Activated CD8-positive, alpha-beta memory T cell treated with anti-CD3 and anti-CD28 coated beads, Interleukin-2, amount 50 U/mL, for 1 hour (primary cell): Measurements from ENCODE around the gene PPIL1.

ENCODE experiments used
- DNase-seq: peaks from one replicate; pipeline ENCODE4 v3.0.0-alpha.2; 2020; ENCODE audit errors: extremely low read depth

Gene PPIL1

DNA sequence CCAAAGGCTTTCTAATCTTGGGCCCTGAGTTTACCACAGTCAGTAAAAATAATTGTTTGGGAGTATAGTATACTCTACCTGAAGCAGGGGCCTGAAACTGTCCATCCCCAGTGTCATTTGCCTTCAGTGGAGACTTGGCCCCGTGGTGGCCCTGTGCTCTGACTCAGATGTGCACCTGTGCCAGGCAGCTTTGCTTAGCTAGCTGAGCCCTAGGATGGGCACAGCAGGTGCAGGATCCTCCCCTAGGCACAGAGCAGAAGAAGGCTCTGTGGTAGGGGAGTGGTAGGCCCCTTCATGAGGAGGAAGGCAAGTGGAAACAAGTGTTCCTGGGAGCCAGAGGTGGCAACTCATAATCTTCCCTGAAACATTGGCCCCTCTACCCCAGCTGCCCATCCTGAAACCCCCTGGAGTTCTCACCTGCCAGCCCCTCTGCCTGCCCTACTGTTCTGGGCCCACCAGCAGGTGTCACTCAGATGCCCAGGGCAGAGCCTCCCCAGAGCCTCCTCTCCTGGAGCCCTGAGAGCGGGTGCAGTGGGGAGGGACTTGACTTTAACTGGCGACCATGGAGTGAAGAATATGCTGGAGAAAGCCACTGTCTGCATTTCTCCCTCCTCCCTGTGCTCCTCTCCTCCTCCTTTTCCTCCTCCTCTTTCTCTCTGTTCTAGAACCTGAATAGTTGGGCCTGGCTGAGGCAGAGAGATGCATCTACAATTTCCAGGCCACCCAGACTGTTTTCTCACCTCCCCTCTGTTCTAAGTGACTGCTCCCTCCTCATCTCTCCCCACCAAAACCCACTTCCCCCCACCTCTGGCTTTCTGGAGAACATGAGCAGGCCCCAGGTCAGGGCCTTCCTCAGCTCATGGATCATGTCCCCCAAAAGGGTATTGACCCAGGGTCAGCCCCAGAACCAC lies 38.2 kb downstream of the PPIL1 start:
- no peak for DNase-seq

DNA sequence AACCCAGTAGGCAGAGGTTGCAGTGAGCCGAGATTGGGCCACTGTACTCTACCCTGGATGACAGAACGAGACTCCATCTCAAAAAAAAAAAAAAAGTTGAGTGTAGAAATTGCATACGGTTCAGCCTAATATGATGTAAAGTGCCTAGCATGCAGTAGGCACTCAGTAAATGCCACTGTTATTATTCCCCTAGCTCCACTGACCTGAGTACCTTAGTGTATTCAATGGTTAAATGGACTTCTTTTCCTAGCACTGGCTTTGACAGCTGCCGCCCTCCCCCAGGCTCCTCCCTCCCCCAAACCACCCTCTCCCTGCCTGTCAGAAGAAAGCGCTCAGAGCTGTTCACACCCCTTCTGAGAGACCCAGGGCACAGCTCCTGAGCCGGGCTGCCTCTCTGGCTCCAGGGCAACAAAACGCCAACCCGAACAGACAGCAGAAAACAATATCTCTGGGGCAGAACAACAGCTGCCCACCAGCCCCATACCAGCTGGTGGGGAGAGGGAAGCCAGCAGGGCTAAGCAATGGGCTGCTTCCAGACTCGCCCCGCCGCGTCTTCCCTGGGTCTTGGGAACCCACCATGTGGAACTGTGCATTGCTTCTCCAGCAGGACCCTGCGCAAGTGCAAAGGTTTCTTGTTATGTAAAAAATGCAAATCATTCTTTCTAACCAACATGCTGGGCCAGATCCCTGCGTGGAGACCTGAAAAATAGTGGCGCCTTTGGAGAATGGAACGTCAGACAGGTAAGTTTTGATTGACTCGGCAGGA lies 39.8 kb downstream of the PPIL1 start:
- no peak for DNase-seq

DNA sequence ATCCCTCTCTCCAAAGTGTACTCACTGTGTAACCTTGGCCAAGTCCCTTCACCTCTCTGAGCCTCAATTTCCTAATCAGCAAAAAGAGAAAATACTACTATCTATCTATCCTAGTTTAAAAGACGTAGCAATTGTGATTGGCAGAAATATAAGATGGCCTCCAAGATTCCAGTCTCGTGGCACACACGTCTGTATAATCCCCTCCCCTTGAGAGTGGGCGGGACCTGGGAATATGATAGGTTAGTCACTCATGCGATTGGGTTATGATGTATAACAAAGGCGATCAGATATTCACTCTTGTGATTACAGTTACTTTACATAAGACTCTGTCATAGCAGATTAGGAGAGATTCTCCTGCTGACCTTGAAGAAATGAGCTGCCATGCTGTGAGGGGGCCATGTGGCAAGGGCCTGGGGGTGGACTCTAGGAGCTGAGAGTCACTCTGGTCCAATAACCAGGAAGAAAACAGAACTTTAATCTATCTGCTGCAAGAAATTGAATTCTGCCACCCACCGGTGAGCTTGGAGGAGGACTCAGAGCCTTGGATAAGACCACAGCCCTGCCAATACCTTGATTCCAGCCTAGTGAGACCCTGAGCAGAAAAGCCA lies 41.3 kb downstream of the PPIL1 start:
- no peak for DNase-seq

DNA sequence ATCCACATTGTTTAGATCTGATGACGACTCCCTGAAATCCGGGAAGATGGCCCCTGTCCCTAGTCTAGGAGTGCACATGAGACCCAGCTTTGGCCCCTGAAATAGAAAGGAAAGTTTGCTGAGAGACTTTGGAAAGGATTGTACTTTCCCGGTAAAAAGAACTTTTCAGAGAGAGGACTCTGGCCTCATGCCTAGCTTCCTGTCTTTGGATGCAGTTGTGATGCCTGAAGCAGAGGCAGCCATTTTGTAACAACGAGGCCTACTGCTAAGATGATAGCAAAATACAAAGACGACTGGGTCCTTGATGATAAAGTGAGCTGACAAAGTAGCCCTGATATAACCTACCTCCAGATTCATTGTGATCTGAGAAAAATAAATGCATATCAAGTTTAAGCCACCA lies 42.3 kb downstream of the PPIL1 start:
- no peak for DNase-seq

GRCh38 chr6:36830577-36830976 lies 44.0 kb downstream of the PPIL1 start:
- no peak for DNase-seq

DNA sequence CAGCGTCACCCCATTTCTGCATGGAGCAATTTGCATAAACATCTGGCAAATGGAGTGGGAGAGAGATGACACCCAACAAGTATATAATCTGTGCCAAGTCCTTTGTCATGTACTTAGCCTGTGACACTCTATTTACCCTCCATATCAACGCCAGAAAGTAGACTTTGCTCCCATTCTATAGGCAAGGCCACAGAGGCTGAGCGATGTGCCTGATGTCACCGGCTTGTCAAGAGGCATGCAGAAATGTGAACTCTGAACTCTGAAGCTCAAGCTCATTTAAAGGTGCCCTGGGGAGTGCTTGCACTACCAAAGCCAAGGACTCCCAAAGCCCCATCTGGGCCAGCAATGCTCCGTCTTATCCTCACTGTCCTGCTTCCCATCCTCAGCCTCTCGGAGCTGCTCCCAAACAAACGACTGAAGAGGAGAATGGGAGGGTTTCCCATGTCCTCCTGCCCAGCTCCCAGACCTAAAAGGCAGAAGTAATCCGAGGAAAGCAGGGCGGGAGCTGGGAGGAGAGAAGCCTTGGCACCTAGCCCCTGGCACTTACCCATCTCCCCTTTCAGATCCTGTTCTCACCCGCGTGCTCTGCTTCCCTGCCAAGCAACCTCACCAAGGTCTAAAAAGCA lies 44.6 kb downstream of the PPIL1 start:
- DNase-seq, result no peak

- DNase-seq, result no peak
Observed at GRCh38 chr6:36827261-36828079, 47.1 kb downstream of the PPIL1 start.

- DNase-seq, result no peak
Observed at GRCh38 chr6:36826520-36827227, 47.9 kb downstream of the PPIL1 start.

DNA sequence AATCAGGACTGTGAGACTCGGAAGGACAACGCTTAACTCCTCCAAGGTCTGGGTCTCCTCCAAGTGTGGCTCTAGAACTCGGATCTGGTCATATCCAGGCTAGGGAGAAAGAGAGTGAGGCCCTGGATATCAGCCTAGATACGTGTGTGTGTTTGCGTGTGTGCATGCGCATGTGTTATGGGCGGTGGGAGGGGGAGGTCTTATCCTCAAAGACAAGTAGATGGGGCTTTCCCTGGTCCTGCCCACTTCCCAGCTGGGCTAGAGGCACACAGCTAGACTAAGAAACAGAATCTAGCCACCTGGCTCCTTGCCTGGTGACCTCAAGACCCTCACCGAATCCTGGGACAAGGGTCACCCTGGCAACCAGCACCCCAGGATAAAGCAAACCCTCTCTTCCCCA lies 48.6 kb downstream of the PPIL1 start:
- no peak for DNase-seq

- DNase-seq, result no peak
Observed at GRCh38 chr6:36825452-36825851, 49.2 kb downstream of the PPIL1 start.

DNA sequence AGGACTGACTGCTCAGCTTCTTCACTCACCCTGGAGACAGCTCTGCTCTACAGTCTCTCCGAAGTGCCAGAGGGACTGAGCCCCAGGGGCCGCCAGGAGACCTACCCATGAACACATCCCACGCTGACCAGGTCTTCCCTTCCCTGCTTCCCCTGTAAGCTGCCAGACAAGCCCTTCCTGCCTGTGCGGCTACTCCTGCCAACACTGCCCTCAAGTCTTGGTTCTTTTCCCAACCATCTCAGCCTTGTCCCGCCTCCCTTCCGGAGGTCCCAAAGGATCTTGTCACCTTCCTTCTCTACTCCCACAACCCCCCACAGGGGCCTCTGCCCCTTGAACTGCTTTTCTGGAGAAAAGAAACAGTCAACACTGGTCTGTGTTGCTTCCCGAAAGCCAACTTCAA lies 50.4 kb downstream of the PPIL1 start:
- no peak for DNase-seq

DNA sequence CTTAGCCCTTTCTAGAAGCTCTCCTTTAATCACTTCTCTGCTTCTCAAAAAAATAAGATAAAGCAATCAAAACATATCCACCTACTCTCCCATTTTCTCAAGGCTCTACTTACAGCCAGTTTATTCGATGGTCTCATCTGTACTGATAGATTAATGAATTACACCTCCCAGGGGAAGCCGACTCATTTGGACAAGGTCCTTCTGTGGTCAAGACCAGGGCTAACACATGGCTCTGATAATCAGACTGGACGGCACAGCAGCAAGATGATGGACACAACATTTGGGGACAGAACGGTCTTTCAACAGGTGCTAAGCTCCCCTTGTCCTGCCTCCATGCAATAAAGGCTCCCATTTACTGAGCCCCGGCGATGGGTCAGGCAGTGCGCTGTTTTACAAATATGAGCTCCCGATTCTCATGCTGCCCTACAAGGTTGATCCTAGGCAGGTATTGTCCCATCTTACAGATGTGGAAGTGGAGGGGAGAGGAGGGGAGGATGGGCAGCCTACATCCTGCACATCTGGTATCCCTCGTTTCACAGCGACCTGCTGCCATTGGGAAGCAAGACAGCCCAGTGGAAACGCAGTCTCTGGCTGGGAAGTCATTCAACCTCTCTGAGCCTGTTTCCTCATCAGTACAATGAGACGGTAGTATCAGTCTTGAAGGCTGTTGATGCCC lies 51.0 kb downstream of the PPIL1 start:
- DNase-seq, result no peak

GRCh38 chr6:36822506-36823269 lies 51.9 kb downstream of the PPIL1 start:
- no peak for DNase-seq

GRCh38 chr6:36821581-36822335 lies 52.8 kb downstream of the PPIL1 start:
- no peak for DNase-seq

DNA sequence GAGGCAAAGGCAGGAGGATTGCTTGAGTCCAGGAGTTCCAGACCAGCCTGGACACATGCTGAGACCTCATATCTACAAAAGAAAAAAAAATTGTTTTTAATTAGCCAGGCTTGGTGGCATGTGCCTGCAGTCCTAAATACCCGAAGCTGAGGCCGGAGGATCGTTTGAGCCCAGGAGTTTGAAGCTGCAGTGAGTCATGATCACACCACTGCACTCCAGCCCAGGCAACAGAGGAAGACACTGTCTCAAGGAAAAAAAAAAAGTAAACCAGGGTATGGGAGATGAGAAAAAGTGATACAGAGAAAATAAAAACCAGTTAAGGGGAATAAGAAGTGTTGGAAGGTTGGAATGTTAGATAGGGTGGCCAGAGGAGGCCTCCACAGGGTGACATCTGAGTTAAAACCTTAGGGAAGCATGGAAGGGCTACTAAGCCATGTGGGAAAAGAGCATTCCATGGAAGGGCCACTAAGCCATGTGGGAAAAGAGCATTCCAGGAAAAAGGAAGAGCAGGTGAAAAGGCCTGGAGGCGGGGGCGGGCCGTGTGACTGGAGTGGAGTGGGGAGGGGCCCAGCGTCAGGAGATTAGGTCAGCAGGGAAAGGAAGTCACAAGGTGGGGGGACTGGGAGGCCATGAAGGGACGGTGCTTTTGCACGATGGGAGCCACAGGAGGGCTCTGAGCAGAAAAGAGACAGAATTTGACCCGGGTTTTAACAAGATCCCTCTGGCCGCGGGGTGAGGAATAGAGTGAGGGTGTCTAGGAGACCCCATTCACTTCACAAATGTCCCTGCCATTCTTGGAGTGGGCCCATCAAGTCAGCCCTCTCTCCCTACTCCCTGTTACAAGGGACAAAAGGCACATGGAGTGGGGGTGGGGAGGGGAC lies 53.7 kb downstream of the PPIL1 start:
- DNase-seq, result no peak

- no peak for DNase-seq
Observed at GRCh38 chr6:36818756-36819155, 55.8 kb downstream of the PPIL1 start.

DNA sequence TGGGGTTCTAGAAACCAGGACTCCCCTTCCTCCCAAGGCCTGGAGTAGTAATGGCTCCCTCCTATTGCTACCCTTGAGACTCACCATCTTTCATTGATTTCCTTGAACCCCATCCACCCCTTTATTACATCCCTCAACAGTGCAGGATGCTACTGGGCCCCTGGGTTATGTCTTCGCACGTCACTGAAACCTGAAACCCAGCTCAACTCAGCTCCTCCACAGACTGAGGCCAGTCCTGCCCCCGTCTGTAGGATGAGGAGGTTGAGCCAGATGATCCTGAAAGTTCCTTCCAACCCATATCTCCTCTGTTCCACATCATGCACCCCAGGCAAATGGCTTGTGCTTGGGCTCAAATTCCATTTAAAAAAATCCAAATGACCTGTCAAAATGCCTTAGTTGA lies 56.8 kb downstream of the PPIL1 start:
- DNase-seq, result no peak
